Tibial nerve (tissue), 4 donors: Measurements from ENCODE around the gene SDHAF1.

Experiments
- EP300 ChIP-seq, 2 donors: sonication (generic); formaldehyde crosslinking; IDR thresholded peaks; one replicate each; pipeline ENCODE4 v1.6.1; 2017; ENCODE audit warnings: antibody characterized with exemption in 2 of 2, mild to moderate bottlenecking in 1 of 2
- TF ChIP-seq, protein P1 (sequence below), 5 experiments: fragments of 200-600 bp in 3 of 5; fragments of 450-650 bp in 2 of 5; sonication (generic) in 3 of 5; IDR thresholded peaks; one replicate each; pipeline ENCODE4 v1.5.1; 2016 to 2019; ENCODE audit warnings: antibody characterized with exemption in 5 of 5, mild to moderate bottlenecking in 3 of 5, moderate library complexity in 2 of 5

DNA sequence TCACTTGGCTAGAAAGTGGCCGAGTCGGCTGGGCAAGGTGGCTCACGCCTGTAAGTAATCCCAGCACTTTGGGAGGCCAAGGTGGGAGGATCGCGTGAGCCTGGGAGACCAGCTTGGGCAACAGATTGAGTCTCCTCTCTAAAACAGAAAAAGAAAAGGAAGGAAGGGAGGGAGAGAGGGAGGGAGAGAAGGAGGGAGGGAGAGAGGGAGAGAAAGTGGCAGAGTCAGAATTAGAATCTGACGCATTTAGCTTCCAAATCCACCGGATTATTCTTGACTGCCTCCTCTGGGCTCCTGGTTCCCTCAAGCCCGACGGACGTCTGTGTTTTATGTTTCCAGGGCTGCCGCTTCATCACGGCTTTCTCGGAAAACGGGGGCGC is 36.3 kb upstream of the SDHAF1 start:
- TF ChIP-seq, protein P1, sequence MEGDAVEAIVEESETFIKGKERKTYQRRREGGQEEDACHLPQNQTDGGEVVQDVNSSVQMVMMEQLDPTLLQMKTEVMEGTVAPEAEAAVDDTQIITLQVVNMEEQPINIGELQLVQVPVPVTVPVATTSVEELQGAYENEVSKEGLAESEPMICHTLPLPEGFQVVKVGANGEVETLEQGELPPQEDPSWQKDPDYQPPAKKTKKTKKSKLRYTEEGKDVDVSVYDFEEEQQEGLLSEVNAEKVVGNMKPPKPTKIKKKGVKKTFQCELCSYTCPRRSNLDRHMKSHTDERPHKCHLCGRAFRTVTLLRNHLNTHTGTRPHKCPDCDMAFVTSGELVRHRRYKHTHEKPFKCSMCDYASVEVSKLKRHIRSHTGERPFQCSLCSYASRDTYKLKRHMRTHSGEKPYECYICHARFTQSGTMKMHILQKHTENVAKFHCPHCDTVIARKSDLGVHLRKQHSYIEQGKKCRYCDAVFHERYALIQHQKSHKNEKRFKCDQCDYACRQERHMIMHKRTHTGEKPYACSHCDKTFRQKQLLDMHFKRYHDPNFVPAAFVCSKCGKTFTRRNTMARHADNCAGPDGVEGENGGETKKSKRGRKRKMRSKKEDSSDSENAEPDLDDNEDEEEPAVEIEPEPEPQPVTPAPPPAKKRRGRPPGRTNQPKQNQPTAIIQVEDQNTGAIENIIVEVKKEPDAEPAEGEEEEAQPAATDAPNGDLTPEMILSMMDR (IDR thresholded peaks at IDR 0.05), result no peak
- TF ChIP-seq EP300 (IDR thresholded peaks at IDR 0.05), result no peak
